Liver (tissue), 9 donors: ENCODE results near the gene AGR2. TPM values are rescaled to one million over a fixed set of nuclear protein-coding genes. Genes with fewer than 3 reads are reported as not detected.

ENCODE experiments used
- DNase-seq: peaks from one replicate; pipeline ENCODE4 v3.0.0-alpha.2; 2017; ENCODE audit warnings: low spot score
- H3K27ac ChIP-seq, 2 donors: one replicate each; pipeline ENCODE4 v1.7.0; 2013; ENCODE audit warnings: inconsistent platforms in 2 of 2, low read length in 2 of 2, control low read depth in 1 of 2, low read depth in 1 of 2, mild to moderate bottlenecking in 1 of 2
- H3K27me3 ChIP-seq, 4 donors: one replicate each; pipeline versions ENCODE4 v1.6.1 to v1.7.0; 2013; ENCODE audit warnings: low read length in 3 of 4, inconsistent platforms in 1 of 4, mild to moderate bottlenecking in 1 of 4, moderate library complexity in 1 of 4; ENCODE audit not compliant: control insufficient read depth in 4 of 4, insufficient read depth in 4 of 4
- H3K36me3 ChIP-seq, 4 donors: one replicate each; pipeline versions ENCODE4 v1.6.1 to v1.7.0; 2013; ENCODE audit warnings: low read length in 3 of 4, mild to moderate bottlenecking in 3 of 4, low read depth in 1 of 4, moderate library complexity in 1 of 4; ENCODE audit not compliant: control insufficient read depth in 4 of 4, insufficient read depth in 3 of 4
- H3K4me1 ChIP-seq, 4 donors: one replicate each; pipeline versions ENCODE4 v1.6.1 to v1.7.0; 2013; ENCODE audit warnings: low read length in 3 of 4, mild to moderate bottlenecking in 3 of 4, moderate library complexity in 1 of 4; ENCODE audit not compliant: control insufficient read depth in 4 of 4, insufficient read depth in 4 of 4
- H3K4me3 ChIP-seq, 3 donors: one replicate each; pipeline versions ENCODE4 v1.6.1 to v1.7.0; 2013; ENCODE audit warnings: low read length in 3 of 3, control low read depth in 1 of 3, low read depth in 1 of 3, mild to moderate bottlenecking in 1 of 3
- H3K9ac ChIP-seq, 2 donors: one replicate each; pipeline ENCODE4 v1.7.0; 2013; ENCODE audit warnings: low read length in 2 of 2, mild to moderate bottlenecking in 2 of 2, moderate library complexity in 2 of 2, control low read depth in 1 of 2, low read depth in 1 of 2
- H3K9me3 ChIP-seq, 4 donors: one replicate each; pipeline versions ENCODE4 v1.6.1 to v1.7.0; 2013; ENCODE audit warnings: low read length in 3 of 4; ENCODE audit not compliant: control insufficient read depth in 4 of 4
- EGR1 ChIP-seq, 2 donors: IDR thresholded peaks; 2 replicates each; pipeline ENCODE4 v1.6.1; 2016 to 2018; ENCODE audit warnings: antibody characterized with exemption in 2 of 2, low read depth in 2 of 2
- FOXA1 ChIP-seq: IDR thresholded peaks from 2 replicates; pipeline ENCODE4 v1.6.1; 2016; ENCODE audit warnings: antibody characterized with exemption
- GABPA ChIP-seq, 2 donors: IDR thresholded peaks in 1 of 2; conservative IDR thresholded peaks in 1 of 2; 2 replicates each; pipeline ENCODE4 v1.6.1; 2016; ENCODE audit warnings: antibody characterized with exemption in 2 of 2, mild to moderate bottlenecking in 1 of 2, moderate library complexity in 1 of 2
- HNF4G ChIP-seq: IDR thresholded peaks from 2 replicates; pipeline ENCODE4 v1.6.1; 2016; ENCODE audit warnings: antibody characterized with exemption
- JUND ChIP-seq, 2 donors: IDR thresholded peaks; 2 replicates each; pipeline ENCODE4 v1.6.1; 2016; ENCODE audit warnings: antibody characterized with exemption in 2 of 2
- MAX ChIP-seq: IDR thresholded peaks from 2 replicates; pipeline ENCODE4 v1.6.1; 2016; ENCODE audit warnings: antibody characterized with exemption
- NR2F2 ChIP-seq: IDR thresholded peaks from 2 replicates; pipeline ENCODE4 v1.6.1; 2016; ENCODE audit warnings: antibody characterized with exemption
- RAD21 ChIP-seq, 2 donors: IDR thresholded peaks; 2 replicates each; pipeline ENCODE4 v1.6.1; 2016; ENCODE audit warnings: antibody characterized with exemption in 2 of 2, mild to moderate bottlenecking in 2 of 2
- REST ChIP-seq: IDR thresholded peaks from 2 replicates; pipeline ENCODE4 v1.6.1; 2016; ENCODE audit warnings: antibody characterized with exemption, mild to moderate bottlenecking
- RXRA ChIP-seq, 2 donors: IDR thresholded peaks; 2 replicates each; pipeline ENCODE4 v1.6.1; 2017 to 2018; ENCODE audit warnings: antibody characterized with exemption in 2 of 2, mild to moderate bottlenecking in 1 of 2
- SP1 ChIP-seq: IDR thresholded peaks from 2 replicates; pipeline ENCODE4 v1.6.1; 2018; ENCODE audit warnings: antibody characterized with exemption, mild to moderate bottlenecking
- TAF1 ChIP-seq: conservative IDR thresholded peaks from 2 replicates; pipeline ENCODE4 v1.6.1; 2016; ENCODE audit warnings: antibody characterized with exemption, mild to moderate bottlenecking
- YY1 ChIP-seq: IDR thresholded peaks from 2 replicates; pipeline ENCODE4 v1.6.1; 2016; ENCODE audit warnings: antibody characterized with exemption, mild to moderate bottlenecking
- ZBTB33 ChIP-seq: IDR thresholded peaks from 2 replicates; pipeline ENCODE4 v1.6.1; 2016; ENCODE audit warnings: antibody characterized with exemption
- WGBS: extraction: QIAGEN DNeasy Blood & Tissue Kit; methylation state at CpG from one replicate; pipeline ENCODE4 v1.1.7; 2013; 5-methylcytosine and 5-hydroxymethylcytosine counted together
- polyA plus RNA-seq, 2 donors: library from polyadenylated mRNA; stranded (reverse) in 1 of 2; unstranded in 1 of 2; fragments of 200-250 nt in 1 of 2; fragments of >200 nt in 1 of 2; fragmentation: Nextera tagmentation in 1 of 2; extraction: Ambion mirVana in 1 of 2; gene quantifications; one replicate each; pipeline versions ENCODE4 v1.2.1 to v1.2.3, GENCODE V29; 2013 to 2015
- total RNA-seq, 2 donors: library from RNA; depleted of rRNA; stranded (reverse); fragments of >200 nt; gene quantifications; one replicate each; pipeline ENCODE4 v1.2.3, GENCODE V29; 2014
- TF ChIP-seq, protein P1 (sequence below): IDR thresholded peaks from 2 replicates; pipeline ENCODE4 v1.6.1; 2016; ENCODE audit warnings: antibody characterized with exemption
- donor health status: healthy.
- donor health status: healthy.
- donor health status: healthy.
- donor health status: healthy.
- donor health status: healthy.

The AGR2 gene
- total and polyA plus RNA-seq, 4 donors: 0.37 to 0.45 TPM; not detected in 2

- no peak overlapping the region for H3K9ac ChIP-seq
- no peak overlapping the region for H3K27ac ChIP-seq
- H3K9me3 ChIP-seq: no peaks in the 10 kb centered on the region
- TF ChIP-seq EGR1 (IDR thresholded peaks at IDR 0.05; ENCODE audit: low read depth in 2 of 2): no peak
- H3K4me3 ChIP-seq: no peak overlapping the region
- peaks cover 0 to 1% (median 0%) of the 10 kb centered on the region in 4 donors for H3K4me1 ChIP-seq
- no peaks in the 10 kb centered on the region for H3K36me3 ChIP-seq
- DNase-seq: no peak
- H3K27me3 ChIP-seq: no peaks in the 10 kb centered on the region
Measured at GRCh38 chr7:16774986-16775385, 29.8 kb downstream of the AGR2 start.

DNA sequence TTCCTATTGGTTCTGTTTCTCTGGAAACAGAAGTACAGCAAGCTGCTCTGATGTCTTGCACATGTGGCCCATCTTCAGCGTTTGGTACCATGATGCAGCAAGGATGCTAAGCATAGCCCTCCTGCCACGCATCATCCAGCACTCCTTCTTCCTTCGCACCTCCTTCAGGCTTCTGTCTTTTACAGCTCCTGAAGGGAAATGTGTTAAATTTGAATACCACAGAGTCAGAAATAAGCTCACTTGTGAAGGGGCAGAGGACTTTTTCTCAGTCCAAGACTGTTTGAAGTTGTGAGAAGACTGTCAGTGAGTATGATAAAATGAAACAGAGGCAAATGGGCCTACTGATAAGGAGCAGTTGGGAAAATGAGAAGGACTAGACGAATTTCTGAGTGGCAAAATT is 30.5 kb downstream of the AGR2 start:
- Histone ChIP-seq H3K4me1 (peaks cover 0 to 1% (median 0%) of the 10 kb centered on the region in 4 donors), H3K27ac (no peak overlapping the region), H3K36me3 (no peaks in the 10 kb centered on the region), H3K27me3 (no peaks in the 10 kb centered on the region), H3K4me3 (no peak overlapping the region), H3K9me3 (no peaks in the 10 kb centered on the region), H3K9ac (no peak overlapping the region)
- DNase-seq: no peak
- WGBS: 92% methylated on average over 4 of the region's 4 CpGs
- TF ChIP-seq HNF4G (no peak), FOXA1 (no peak), RAD21 (IDR thresholded peaks at IDR 0.05) (no peak), RXRA (IDR thresholded peaks at IDR 0.05) (no peak), EGR1 (IDR thresholded peaks at IDR 0.05; ENCODE audit: low read depth in 2 of 2) (no peak), MAX (no peak), GABPA (IDR thresholded peaks at IDR 0.05 in 1 of 2, conservative IDR thresholded peaks at IDR 0.05 in 1 of 2) (no peak), YY1 (no peak), TAF1 (no peak), JUND (IDR thresholded peaks at IDR 0.05) (no peak), REST (no peak), NR2F2 (no peak), SP1 (no peak), ZBTB33 (no peak)
- TF ChIP-seq, protein P1, sequence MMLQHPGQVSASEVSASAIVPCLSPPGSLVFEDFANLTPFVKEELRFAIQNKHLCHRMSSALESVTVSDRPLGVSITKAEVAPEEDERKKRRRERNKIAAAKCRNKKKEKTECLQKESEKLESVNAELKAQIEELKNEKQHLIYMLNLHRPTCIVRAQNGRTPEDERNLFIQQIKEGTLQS: no peak
